Measurements from ENCODE around the gene KRTAP9-8. TPM values are rescaled to one million over a fixed set of nuclear protein-coding genes. Genes with fewer than 3 reads are reported as not detected.
"Not testable (repeated sequence)": the region's sequence is repeated elsewhere in the genome, so short reads cannot be mapped to it uniquely, and the experiment has no call there.

The KRTAP9-8 gene
- total and polyA plus RNA-seq, 4 donors: not detected

DNA sequence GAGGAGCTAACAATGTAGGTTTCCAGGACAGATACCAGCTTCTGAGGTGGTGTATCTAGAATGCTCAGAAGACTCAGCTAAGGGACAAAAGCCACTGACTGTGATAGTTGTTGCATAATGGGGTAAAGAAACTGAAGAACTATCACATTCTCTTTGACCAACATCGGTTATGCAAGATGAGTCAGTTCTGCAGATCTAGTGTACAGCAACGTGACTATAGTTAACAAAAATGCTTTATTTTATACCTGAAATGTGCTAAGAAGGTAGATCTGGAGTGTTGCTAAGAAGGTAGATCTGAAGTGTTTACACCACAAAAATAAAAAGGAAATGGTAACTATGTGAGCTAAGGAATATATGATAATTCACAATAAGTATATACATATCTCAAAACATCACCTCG lies 29.9 kb downstream of the KRTAP9-8 start:
- TF ChIP-seq, protein P1, sequence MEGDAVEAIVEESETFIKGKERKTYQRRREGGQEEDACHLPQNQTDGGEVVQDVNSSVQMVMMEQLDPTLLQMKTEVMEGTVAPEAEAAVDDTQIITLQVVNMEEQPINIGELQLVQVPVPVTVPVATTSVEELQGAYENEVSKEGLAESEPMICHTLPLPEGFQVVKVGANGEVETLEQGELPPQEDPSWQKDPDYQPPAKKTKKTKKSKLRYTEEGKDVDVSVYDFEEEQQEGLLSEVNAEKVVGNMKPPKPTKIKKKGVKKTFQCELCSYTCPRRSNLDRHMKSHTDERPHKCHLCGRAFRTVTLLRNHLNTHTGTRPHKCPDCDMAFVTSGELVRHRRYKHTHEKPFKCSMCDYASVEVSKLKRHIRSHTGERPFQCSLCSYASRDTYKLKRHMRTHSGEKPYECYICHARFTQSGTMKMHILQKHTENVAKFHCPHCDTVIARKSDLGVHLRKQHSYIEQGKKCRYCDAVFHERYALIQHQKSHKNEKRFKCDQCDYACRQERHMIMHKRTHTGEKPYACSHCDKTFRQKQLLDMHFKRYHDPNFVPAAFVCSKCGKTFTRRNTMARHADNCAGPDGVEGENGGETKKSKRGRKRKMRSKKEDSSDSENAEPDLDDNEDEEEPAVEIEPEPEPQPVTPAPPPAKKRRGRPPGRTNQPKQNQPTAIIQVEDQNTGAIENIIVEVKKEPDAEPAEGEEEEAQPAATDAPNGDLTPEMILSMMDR (IDR thresholded peaks at IDR 0.05; ENCODE audit: control extremely low read depth, extremely low read depth): no peak

DNA sequence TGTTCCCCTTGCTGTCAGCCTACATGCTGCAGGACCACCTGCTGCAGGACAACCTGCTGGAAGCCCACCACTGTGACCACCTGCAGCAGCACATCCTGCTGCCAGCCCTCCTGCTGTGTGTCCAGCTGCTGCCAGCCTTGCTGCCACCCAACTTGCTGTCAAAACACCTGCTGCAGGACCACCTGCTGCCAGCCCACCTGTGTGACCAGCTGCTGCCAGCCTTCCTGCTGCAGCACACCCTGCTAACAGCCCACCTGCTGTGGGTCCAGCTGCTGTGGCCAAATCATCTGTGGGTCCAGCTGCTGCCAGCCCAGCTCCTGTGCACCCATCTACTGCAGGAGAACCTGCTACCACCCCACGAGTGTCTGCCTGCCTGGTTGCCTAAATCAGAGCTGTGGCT lies 33.5 kb downstream of the KRTAP9-8 start:
- H3K36me3 ChIP-seq (ENCODE audit: control insufficient read depth in 4 of 4, insufficient read depth in 4 of 4, low read length in 4 of 4); H3K27ac ChIP-seq (ENCODE audit: low read depth in 1 of 2, low read length in 1 of 2); ATAC-seq (ENCODE audit: insufficient read depth, low FRiP score); H3K9ac ChIP-seq (ENCODE audit: insufficient read depth in 1 of 2, low read length in 2 of 2); DNase-seq; H3K27me3 ChIP-seq (ENCODE audit: control insufficient read depth in 3 of 3, insufficient read depth in 3 of 3, low read length in 2 of 3); H3K4me3 ChIP-seq; H3K9me3 ChIP-seq (ENCODE audit: control insufficient read depth in 4 of 4, insufficient read depth in 3 of 4, low read length in 3 of 4); H3K4me1 ChIP-seq (ENCODE audit: control insufficient read depth in 5 of 5, insufficient read depth in 5 of 5, low read length in 5 of 5): not testable (repeated sequence)
- 50 to 60% methylated on average over 1 of the region's 1 CpG for WGBS, 2 donors

More for the DNA sequence above, 29.9 kb downstream of the KRTAP9-8 start:
- WGBS, 2 donors: 56 to 78% methylated on average over 3 of the region's 3 CpGs
- Histone ChIP-seq H3K9ac (ENCODE audit: insufficient read depth in 1 of 2, low read length in 2 of 2) (no peak overlapping the region), H3K4me1 (ENCODE audit: control insufficient read depth in 5 of 5, insufficient read depth in 5 of 5, low read length in 5 of 5) (no peaks in the 10 kb centered on the region), H3K9me3 (ENCODE audit: control insufficient read depth in 4 of 4, insufficient read depth in 3 of 4, low read length in 3 of 4) (no peaks in the 10 kb centered on the region), H3K4me3 (no peak overlapping the region), H3K36me3 (ENCODE audit: control insufficient read depth in 4 of 4, insufficient read depth in 4 of 4, low read length in 4 of 4) (no peaks in the 10 kb centered on the region), H3K27ac (ENCODE audit: low read depth in 1 of 2, low read length in 1 of 2) (no peak overlapping the region), H3K27me3 (ENCODE audit: control insufficient read depth in 3 of 3, insufficient read depth in 3 of 3, low read length in 2 of 3) (peaks cover 0 to 3% (median 0%) of the 10 kb centered on the region in 3 donors)
- ATAC-seq (ENCODE audit: insufficient read depth, low FRiP score) (no peak), DNase-seq (no peak)

DNA sequence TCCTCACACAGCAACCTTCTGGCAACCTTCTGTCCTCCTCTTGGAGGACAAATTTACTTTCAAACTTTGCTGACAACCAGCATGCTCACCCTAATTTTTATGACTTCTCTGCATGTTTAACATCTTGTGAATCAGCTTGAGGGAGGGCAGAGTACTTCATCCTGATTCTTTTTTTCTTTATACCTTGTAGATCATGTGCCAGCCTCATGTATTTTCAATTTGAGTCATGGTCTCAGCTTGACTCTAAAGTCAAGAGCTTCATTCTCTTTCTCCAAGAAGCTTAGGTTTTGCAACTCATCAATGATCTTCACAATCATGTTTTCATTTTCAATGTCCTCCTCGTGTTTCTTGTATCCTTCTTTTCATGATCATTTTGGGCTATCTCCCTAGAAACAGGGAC lies 34.1 kb downstream of the KRTAP9-8 start:
- no peak overlapping the region for H3K4me3 ChIP-seq
- no peak overlapping the region for H3K9ac ChIP-seq (ENCODE audit: insufficient read depth in 1 of 2, low read length in 2 of 2)
- no peaks in the 10 kb centered on the region for H3K27me3 ChIP-seq (ENCODE audit: control insufficient read depth in 3 of 3, insufficient read depth in 3 of 3, low read length in 2 of 3)
- DNase-seq: no peak
- H3K36me3 ChIP-seq (ENCODE audit: control insufficient read depth in 4 of 4, insufficient read depth in 4 of 4, low read length in 4 of 4): no peaks in the 10 kb centered on the region
- TF ChIP-seq, protein P1 (IDR thresholded peaks at IDR 0.05; ENCODE audit: control extremely low read depth, extremely low read depth): no peak
- H3K9me3 ChIP-seq (ENCODE audit: control insufficient read depth in 4 of 4, insufficient read depth in 3 of 4, low read length in 3 of 4): no peaks in the 10 kb centered on the region
- no peak for ATAC-seq (ENCODE audit: insufficient read depth, low FRiP score)
- H3K27ac ChIP-seq (ENCODE audit: low read depth in 1 of 2, low read length in 1 of 2): no peak overlapping the region
- 68 to 75% methylated on average over 1 of the region's 1 CpG for WGBS, 2 donors
- H3K4me1 ChIP-seq (ENCODE audit: control insufficient read depth in 5 of 5, insufficient read depth in 5 of 5, low read length in 5 of 5): no peaks in the 10 kb centered on the region

DNA sequence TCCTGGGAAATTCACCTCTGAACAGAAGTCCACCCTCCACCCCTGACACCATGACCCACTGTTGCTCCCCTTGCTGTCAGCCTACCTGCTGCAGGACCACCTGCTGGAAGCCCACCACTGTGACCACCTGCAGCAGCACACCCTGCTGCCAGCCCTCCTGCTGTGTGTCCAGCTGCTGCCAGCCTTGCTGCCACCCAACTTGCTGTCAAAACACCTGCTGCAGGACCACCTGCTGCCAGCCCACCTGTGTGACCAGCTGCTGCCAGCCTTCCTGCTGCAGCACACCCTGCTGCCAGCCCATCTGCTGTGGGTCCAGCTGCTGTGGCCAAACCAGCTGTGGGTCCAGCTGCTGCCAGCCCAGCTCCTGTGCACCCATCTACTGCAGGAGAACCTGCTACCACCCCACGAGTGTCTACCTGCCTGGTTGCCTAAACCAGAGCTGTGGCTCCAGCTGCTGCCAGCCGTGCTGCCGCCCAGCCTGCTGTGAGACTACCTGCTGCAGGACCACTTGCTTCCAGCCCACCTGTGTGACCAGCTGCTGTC lies 37.9 kb downstream of the KRTAP9-8 start, which contains the start of gene KRTAP9-7:
Gene KRTAP9-7, plus strand, starts transcription at position 51 of the 543 bp plus-strand sequence. Its CDS starts 0 bp downstream, at position 51.
- H3K36me3 ChIP-seq (ENCODE audit: control insufficient read depth in 4 of 4, insufficient read depth in 4 of 4, low read length in 4 of 4); ATAC-seq (ENCODE audit: insufficient read depth, low FRiP score); DNase-seq: not testable (repeated sequence)

More for the DNA sequence above, 37.9 kb downstream of the KRTAP9-8 start, which contains the start of gene KRTAP9-7:
- WGBS, 2 donors: 79 to 97% methylated on average over 3 of the region's 3 CpGs
- H3K4me3 ChIP-seq; H3K9me3 ChIP-seq (ENCODE audit: control insufficient read depth in 4 of 4, insufficient read depth in 3 of 4, low read length in 3 of 4); H3K27me3 ChIP-seq (ENCODE audit: control insufficient read depth in 3 of 3, insufficient read depth in 3 of 3, low read length in 2 of 3); H3K9ac ChIP-seq (ENCODE audit: insufficient read depth in 1 of 2, low read length in 2 of 2); H3K27ac ChIP-seq (ENCODE audit: low read depth in 1 of 2, low read length in 1 of 2); H3K4me1 ChIP-seq (ENCODE audit: control insufficient read depth in 5 of 5, insufficient read depth in 5 of 5, low read length in 5 of 5): not testable (repeated sequence)
